Mammary epithelial cell (primary cell): ENCODE measurements around the gene TOGARAM2.

ENCODE experiments used
- EZH2 ChIP-seq: IDR thresholded peaks from 2 replicates; pipeline ENCODE4 v1.6.1; 2012; ENCODE audit warnings: low read length, inconsistent platforms, borderline replicate concordance
- TF ChIP-seq, protein P1 (sequence below), 2 donors: IDR thresholded peaks in 1 of 2; conservative IDR thresholded peaks in 1 of 2; 2 replicates each; pipeline ENCODE4 v1.5.1; 2011 to 2012; ENCODE audit warnings: inconsistent platforms in 2 of 2, low read length in 2 of 2, mild to moderate bottlenecking in 2 of 2, control low read depth in 1 of 2, low read depth in 1 of 2; ENCODE audit not compliant: insufficient read depth in 1 of 2; ENCODE audit errors: extremely low read depth in 1 of 2

- TF ChIP-seq, protein P1, sequence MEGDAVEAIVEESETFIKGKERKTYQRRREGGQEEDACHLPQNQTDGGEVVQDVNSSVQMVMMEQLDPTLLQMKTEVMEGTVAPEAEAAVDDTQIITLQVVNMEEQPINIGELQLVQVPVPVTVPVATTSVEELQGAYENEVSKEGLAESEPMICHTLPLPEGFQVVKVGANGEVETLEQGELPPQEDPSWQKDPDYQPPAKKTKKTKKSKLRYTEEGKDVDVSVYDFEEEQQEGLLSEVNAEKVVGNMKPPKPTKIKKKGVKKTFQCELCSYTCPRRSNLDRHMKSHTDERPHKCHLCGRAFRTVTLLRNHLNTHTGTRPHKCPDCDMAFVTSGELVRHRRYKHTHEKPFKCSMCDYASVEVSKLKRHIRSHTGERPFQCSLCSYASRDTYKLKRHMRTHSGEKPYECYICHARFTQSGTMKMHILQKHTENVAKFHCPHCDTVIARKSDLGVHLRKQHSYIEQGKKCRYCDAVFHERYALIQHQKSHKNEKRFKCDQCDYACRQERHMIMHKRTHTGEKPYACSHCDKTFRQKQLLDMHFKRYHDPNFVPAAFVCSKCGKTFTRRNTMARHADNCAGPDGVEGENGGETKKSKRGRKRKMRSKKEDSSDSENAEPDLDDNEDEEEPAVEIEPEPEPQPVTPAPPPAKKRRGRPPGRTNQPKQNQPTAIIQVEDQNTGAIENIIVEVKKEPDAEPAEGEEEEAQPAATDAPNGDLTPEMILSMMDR (conservative IDR thresholded peaks at IDR 0.05 in 1 of 2, IDR thresholded peaks at IDR 0.05 in 1 of 2; ENCODE audit: extremely low read depth in 1 of 2, insufficient read depth in 1 of 2, low read depth in 1 of 2, low read length in 2 of 2): no peak
- no peak for TF ChIP-seq EZH2
Observed at GRCh38 chr2:28960401-28960800, 20.7 kb upstream of the TOGARAM2 start.
